ENCODE measurements around the gene NAALAD2. TPM values are rescaled to one million over a fixed set of nuclear protein-coding genes. Genes with fewer than 3 reads are reported as not detected.

NAALAD2 gene
- total RNA-seq, 1 experiment from 2014 or later = 142 TPM

DNA sequence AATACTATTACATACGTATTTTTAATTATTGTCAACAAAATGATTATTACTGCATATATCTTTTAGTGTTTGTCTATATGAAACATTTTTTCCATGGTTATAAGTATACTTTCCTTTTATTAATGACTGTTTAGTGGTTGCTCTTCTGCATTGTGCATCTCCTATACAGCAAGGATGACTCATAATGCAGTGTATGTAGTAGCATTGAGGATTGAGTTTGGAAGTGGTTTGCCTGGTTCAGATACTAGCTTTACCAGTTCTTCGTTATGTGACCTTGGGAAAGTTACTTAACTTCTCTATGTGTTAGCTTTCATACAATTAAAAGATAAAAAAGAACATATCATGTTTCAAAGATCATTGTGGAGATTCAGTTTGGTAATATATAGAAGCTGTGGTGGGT lies 44.3 kb downstream of the NAALAD2 start:
- no TSS peak for BruUV-seq (replicated peaks)
- Mint-ChIP-seq H3K36me3 (ENCODE audit: insufficient read depth, unreplicated experiment) (peaks cover 92% of the 10 kb centered on the region), H3K27ac (ENCODE audit: unreplicated experiment) (peak overlapping the region; percentile 1), H3K9me3 (ENCODE audit: unreplicated experiment) (no peaks in the 10 kb centered on the region), H3K4me1 (ENCODE audit: low read depth, unreplicated experiment) (peaks cover 42% of the 10 kb centered on the region), H3K4me3 (ENCODE audit: unreplicated experiment) (no peak overlapping the region), H3K27me3 (ENCODE audit: insufficient read depth, unreplicated experiment) (no peaks in the 10 kb centered on the region)
- peaks cover 7% of the 10 kb centered on the region for H3K36me3 ChIP-seq (ENCODE audit: control insufficient read depth, insufficient read depth, low read length)
- ChIA-PET POLR2A (no interaction called here), CTCF (no interaction called here)
- no peaks in the 10 kb centered on the region for H3K27me3 ChIP-seq (replicated peaks; ENCODE audit: control insufficient read depth, insufficient read depth, low read length)
- H3K4me1 ChIP-seq = peaks cover 68% of the 10 kb centered on the region
- H3K9me3 ChIP-seq = no peaks in the 10 kb centered on the region
- peak in 1 of 2 experiments; percentile 52 for DNase-seq
- TF ChIP-seq, protein P1, sequence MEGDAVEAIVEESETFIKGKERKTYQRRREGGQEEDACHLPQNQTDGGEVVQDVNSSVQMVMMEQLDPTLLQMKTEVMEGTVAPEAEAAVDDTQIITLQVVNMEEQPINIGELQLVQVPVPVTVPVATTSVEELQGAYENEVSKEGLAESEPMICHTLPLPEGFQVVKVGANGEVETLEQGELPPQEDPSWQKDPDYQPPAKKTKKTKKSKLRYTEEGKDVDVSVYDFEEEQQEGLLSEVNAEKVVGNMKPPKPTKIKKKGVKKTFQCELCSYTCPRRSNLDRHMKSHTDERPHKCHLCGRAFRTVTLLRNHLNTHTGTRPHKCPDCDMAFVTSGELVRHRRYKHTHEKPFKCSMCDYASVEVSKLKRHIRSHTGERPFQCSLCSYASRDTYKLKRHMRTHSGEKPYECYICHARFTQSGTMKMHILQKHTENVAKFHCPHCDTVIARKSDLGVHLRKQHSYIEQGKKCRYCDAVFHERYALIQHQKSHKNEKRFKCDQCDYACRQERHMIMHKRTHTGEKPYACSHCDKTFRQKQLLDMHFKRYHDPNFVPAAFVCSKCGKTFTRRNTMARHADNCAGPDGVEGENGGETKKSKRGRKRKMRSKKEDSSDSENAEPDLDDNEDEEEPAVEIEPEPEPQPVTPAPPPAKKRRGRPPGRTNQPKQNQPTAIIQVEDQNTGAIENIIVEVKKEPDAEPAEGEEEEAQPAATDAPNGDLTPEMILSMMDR (IDR thresholded peaks at IDR 0.05; ENCODE audit: insufficient read depth in 1 of 2, low read depth in 1 of 2, low read length in 1 of 2, severe bottlenecking in 1 of 2, unreplicated experiment in 1 of 2) = no peak
- H3K4me3 ChIP-seq (ENCODE audit: low read depth, low read length) = no peak overlapping the region
- intact Hi-C loops (cut with micrococcal nuclease; ENCODE audit: unreplicated experiment) = loop anchor here (10.0 kb wide), 1 partner anchor 664 kb away; no protein-coding TSS in a partner anchor

DNA sequence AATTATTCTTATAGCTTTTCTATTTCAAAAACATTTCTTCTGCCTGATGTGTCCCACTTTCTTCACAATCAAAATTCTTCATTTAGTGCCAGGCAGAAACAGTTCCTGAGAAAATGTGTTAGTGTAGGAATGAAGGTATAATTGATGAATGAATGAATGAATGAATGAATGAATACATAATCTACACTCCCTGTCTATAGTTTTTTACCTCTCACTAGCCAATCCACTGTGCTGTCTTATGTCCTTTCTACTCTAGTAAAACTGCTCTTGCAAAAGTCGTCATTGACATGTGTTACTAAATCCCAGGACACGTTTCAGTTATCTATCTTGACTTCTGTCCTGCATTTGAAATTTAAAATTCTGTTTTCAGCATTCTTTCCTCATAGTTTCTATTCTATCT lies 45.5 kb downstream of the NAALAD2 start:
- H3K4me1 Mint-ChIP-seq (ENCODE audit: low read depth, unreplicated experiment) = peaks cover 42% of the 10 kb centered on the region
- ChIA-PET CTCF (no interaction called here), POLR2A (no interaction called here)
- DNase-seq = no peak
- H3K36me3 Mint-ChIP-seq (ENCODE audit: insufficient read depth, unreplicated experiment) = peaks cover 91% of the 10 kb centered on the region
- H3K9me3 Mint-ChIP-seq (ENCODE audit: unreplicated experiment) = no peaks in the 10 kb centered on the region
- Histone ChIP-seq H3K4me1 (peaks cover 62% of the 10 kb centered on the region), H3K27me3 (replicated peaks; ENCODE audit: control insufficient read depth, insufficient read depth, low read length) (no peaks in the 10 kb centered on the region), H3K36me3 (ENCODE audit: control insufficient read depth, insufficient read depth, low read length) (peaks cover 8% of the 10 kb centered on the region), H3K9me3 (no peaks in the 10 kb centered on the region), H3K4me3 (ENCODE audit: low read depth, low read length) (no peak overlapping the region)
- BruUV-seq (replicated peaks) = no TSS peak
- intact Hi-C loops (cut with micrococcal nuclease; ENCODE audit: unreplicated experiment) = loop anchor here (10.0 kb wide), 1 partner anchor 665 kb away; no protein-coding TSS in a partner anchor
- no peak overlapping the region for H3K4me3 Mint-ChIP-seq (ENCODE audit: unreplicated experiment)
- TF ChIP-seq, protein P1 (IDR thresholded peaks at IDR 0.05; ENCODE audit: insufficient read depth in 1 of 2, low read depth in 1 of 2, low read length in 1 of 2, severe bottlenecking in 1 of 2, unreplicated experiment in 1 of 2) = no peak
- H3K27me3 Mint-ChIP-seq (ENCODE audit: insufficient read depth, unreplicated experiment) = no peaks in the 10 kb centered on the region
- no peak overlapping the region for H3K27ac Mint-ChIP-seq (ENCODE audit: unreplicated experiment)

DNA sequence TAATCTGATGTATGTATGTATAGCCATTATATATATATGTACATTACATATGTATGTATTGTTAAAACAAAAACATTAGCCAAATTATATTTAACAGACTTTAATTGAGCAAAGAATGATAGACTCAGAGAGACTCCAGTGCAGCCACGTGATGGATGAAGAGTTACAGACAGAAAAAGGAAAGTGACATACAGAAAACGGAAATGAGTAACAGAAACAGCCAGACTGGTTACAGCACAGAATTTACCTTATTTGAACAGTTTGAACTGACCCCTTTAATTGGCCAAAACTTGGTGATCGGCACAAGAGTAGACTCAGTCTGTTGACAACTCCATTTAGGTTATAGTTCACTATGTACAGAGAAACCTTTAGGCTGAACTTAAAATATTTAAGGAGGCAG lies 53.4 kb downstream of the NAALAD2 start:
- Mint-ChIP-seq H3K9me3 (ENCODE audit: unreplicated experiment) (no peaks in the 10 kb centered on the region), H3K27ac (ENCODE audit: unreplicated experiment) (no peak overlapping the region), H3K36me3 (ENCODE audit: insufficient read depth, unreplicated experiment) (peaks cover 86% of the 10 kb centered on the region), H3K4me3 (ENCODE audit: unreplicated experiment) (no peak overlapping the region), H3K4me1 (ENCODE audit: low read depth, unreplicated experiment) (peaks cover 20% of the 10 kb centered on the region), H3K27me3 (ENCODE audit: insufficient read depth, unreplicated experiment) (no peaks in the 10 kb centered on the region)
- no peak for DNase-seq
- TF ChIP-seq, protein P1 (IDR thresholded peaks at IDR 0.05; ENCODE audit: insufficient read depth in 1 of 2, low read depth in 1 of 2, low read length in 1 of 2, severe bottlenecking in 1 of 2, unreplicated experiment in 1 of 2) = no peak
- CTCF ChIA-PET = no interaction called here
- POLR2A ChIA-PET = no interaction called here
- Histone ChIP-seq H3K27me3 (replicated peaks; ENCODE audit: control insufficient read depth, insufficient read depth, low read length) (no peaks in the 10 kb centered on the region), H3K4me3 (ENCODE audit: low read depth, low read length) (no peak overlapping the region), H3K9me3 (no peaks in the 10 kb centered on the region; the same call in 1 of the 2 replicates), H3K36me3 (ENCODE audit: control insufficient read depth, insufficient read depth, low read length) (peaks cover 8% of the 10 kb centered on the region), H3K4me1 (peaks cover 26% of the 10 kb centered on the region)
- no TSS peak for BruUV-seq (replicated peaks)
- intact Hi-C loops (cut with micrococcal nuclease; ENCODE audit: unreplicated experiment) = no loop called here
